Neural crest cell (in vitro differentiated cells): ENCODE measurements around the gene AAK1. TPM values are rescaled to one million over a fixed set of nuclear protein-coding genes. Genes with fewer than 3 reads are reported as not detected.

Experiments used
- DNase-seq: peaks from one replicate; pipeline ENCODE4 v3.0.0; 2021; ENCODE audit warnings: low read depth, mixed read lengths, low spot score
- H3K27ac Mint-ChIP-seq: one replicate; pipeline ENCODE4 v1.8.0; 2021; ENCODE audit warnings: mild to moderate bottlenecking, mixed read lengths; ENCODE audit not compliant: unreplicated experiment
- H3K27me3 Mint-ChIP-seq: 2 replicates; pipeline ENCODE4 v1.8.0; 2021; ENCODE audit warnings: low read depth, mild to moderate bottlenecking, mixed read lengths
- H3K36me3 Mint-ChIP-seq: 2 replicates; pipeline ENCODE4 v1.8.0; 2021; ENCODE audit warnings: low read depth, mild to moderate bottlenecking, mixed read lengths
- H3K4me1 Mint-ChIP-seq: 2 replicates; pipeline ENCODE4 v1.8.0; 2021; ENCODE audit warnings: mixed read lengths
- H3K4me3 Mint-ChIP-seq: one replicate; pipeline ENCODE4 v1.8.0; 2021; ENCODE audit warnings: mild to moderate bottlenecking, mixed read lengths
- H3K9me3 Mint-ChIP-seq: 2 replicates; pipeline ENCODE4 v1.8.0; 2021; ENCODE audit warnings: mixed read lengths
- CTCF ChIP-seq: fragments of 200-600 bp; sonication (generic); conservative IDR thresholded peaks from 2 replicates; pipeline ENCODE4 v1.5.0; 2021; ENCODE audit warnings: antibody characterized with exemption, mild to moderate bottlenecking
- total RNA-seq: library from RNA; stranded (reverse); gene quantifications from 2 replicates; pipeline ENCODE4 v1.2.1, GENCODE V29; 2021

Gene AAK1
- total RNA-seq, 1 donor from 2014 or later, result 38.8 TPM

- Mint-ChIP-seq H3K36me3 (peaks cover 17% of the 10 kb centered on the region), H3K9me3 (peaks cover 6% of the 10 kb centered on the region), H3K4me3 (no peak overlapping the region), H3K27me3 (no peaks in the 10 kb centered on the region), H3K4me1 (peaks cover 8% of the 10 kb centered on the region), H3K27ac (no peak overlapping the region)
- DNase-seq, result no peak
- TF ChIP-seq CTCF, result no peak
These were observed 39.4 kb downstream of the AAK1 start for GRCh38 chr2:69604026-69604678.

- no peak for DNase-seq
- no peak overlapping the region for H3K27ac Mint-ChIP-seq
These were observed 40.3 kb downstream of the AAK1 start for GRCh38 chr2:69603146-69603743.

GRCh38 chr2:69601179-69601612 lies 42.3 kb downstream of the AAK1 start:
- H3K27me3 Mint-ChIP-seq, result no peaks in the 10 kb centered on the region
- peaks cover 6% of the 10 kb centered on the region for H3K9me3 Mint-ChIP-seq
- H3K36me3 Mint-ChIP-seq, result peaks cover 9% of the 10 kb centered on the region
- no peak for DNase-seq
- no peak for TF ChIP-seq CTCF
- no peak overlapping the region for H3K4me3 Mint-ChIP-seq
- peaks cover 8% of the 10 kb centered on the region for H3K4me1 Mint-ChIP-seq
- H3K27ac Mint-ChIP-seq, result no peak overlapping the region

More at GRCh38 chr2:69603146-69603743, 40.3 kb downstream of the AAK1 start:
- H3K4me3 Mint-ChIP-seq, result no peak overlapping the region
- peaks cover 8% of the 10 kb centered on the region for H3K4me1 Mint-ChIP-seq
- TF ChIP-seq CTCF, result no peak
- H3K9me3 Mint-ChIP-seq, result peaks cover 6% of the 10 kb centered on the region
- H3K36me3 Mint-ChIP-seq, result peaks cover 17% of the 10 kb centered on the region
- no peaks in the 10 kb centered on the region for H3K27me3 Mint-ChIP-seq

- Mint-ChIP-seq H3K4me3 (no peak overlapping the region), H3K36me3 (peaks cover 3% of the 10 kb centered on the region)
These were observed 43.1 kb downstream of the AAK1 start for GRCh38 chr2:69600425-69600824.

More at GRCh38 chr2:69600425-69600824, 43.1 kb downstream of the AAK1 start:
- no peaks in the 10 kb centered on the region for H3K27me3 Mint-ChIP-seq
- H3K27ac Mint-ChIP-seq, result no peak overlapping the region
- DNase-seq, result no peak
- no peaks in the 10 kb centered on the region for H3K9me3 Mint-ChIP-seq
- peaks cover 8% of the 10 kb centered on the region for H3K4me1 Mint-ChIP-seq
- TF ChIP-seq CTCF, result no peak
